GM21576 (cell line): ENCODE measurements around the gene SCAMP4.

Experiments
- ATAC-seq: cut with Tn5 transposase; IDR thresholded peaks from one replicate; pipeline ENCODE4 v1.9.1; 2021; ENCODE audit warnings: mild to moderate bottlenecking, moderate library complexity; ENCODE audit not compliant: unreplicated experiment

Gene SCAMP4

DNA sequence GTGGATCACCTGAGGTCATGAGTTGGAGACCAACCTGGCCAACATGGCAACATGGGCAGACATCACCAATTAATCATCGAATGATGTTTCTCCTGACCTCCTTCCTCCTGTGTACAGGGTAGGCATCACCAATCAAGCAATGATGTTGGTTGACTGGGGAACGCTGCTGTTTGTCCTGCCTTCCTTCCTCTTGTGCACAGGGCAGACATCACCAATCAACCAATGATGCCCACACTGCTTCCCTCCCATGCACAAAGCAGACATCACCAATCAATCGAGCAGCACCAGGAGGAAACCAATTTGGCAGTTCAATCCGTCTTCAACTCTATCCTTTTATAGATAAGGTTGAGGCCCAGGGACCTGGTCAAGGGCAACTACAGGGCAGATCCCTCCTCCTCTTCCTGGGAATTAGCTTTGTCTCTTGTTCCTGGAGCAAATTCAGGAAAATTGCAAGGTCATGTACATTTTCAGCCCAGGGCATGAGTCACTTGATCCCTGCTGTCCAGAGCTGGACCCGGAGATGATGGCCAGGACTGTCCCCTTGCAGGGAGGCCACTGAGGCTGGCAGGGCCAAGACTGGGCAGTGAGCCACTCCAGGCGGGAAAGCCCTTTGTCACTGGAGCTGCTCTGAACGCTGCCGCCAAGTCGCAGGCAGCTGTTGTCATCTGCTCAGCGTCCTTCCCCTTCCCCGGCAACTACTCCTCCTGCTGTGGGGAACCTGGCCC is 30.4 kb downstream of the SCAMP4 start:
- ATAC-seq = no peak

- no peak for ATAC-seq
These were observed 31.2 kb downstream of the SCAMP4 start for GRCh38 chr19:1936430-1936829.

- no peak for ATAC-seq
These were observed 31.9 kb downstream of the SCAMP4 start for GRCh38 chr19:1936916-1937610.

DNA sequence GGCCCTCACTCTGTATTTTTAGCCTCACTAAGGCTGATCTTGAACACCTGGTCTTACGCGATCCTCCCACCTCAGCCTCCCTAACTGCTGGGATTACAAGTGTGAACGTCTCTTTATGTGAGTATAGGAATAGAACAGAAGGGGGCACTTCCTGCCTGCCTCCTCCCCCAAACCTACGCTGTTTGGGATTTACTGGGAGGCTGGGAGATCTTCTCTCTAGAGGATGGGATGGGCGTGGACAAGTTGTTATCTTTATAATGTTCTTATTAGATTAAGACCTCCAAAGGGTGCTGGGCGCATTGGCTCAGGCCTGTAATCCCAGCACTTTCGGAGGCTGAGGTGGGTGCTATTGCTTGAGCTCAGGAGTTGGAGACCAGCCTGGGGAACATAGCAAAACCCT is 32.9 kb downstream of the SCAMP4 start:
- ATAC-seq = no peak

- no peak for ATAC-seq
These were observed 36.2 kb downstream of the SCAMP4 start, which contains the start of gene CSNK1G2 for GRCh38 chr19:1941146-1942077. Gene CSNK1G2 (plus strand): TSS chr19:1941172. CDS start chr19:1969773, 28,601 bp downstream.

DNA sequence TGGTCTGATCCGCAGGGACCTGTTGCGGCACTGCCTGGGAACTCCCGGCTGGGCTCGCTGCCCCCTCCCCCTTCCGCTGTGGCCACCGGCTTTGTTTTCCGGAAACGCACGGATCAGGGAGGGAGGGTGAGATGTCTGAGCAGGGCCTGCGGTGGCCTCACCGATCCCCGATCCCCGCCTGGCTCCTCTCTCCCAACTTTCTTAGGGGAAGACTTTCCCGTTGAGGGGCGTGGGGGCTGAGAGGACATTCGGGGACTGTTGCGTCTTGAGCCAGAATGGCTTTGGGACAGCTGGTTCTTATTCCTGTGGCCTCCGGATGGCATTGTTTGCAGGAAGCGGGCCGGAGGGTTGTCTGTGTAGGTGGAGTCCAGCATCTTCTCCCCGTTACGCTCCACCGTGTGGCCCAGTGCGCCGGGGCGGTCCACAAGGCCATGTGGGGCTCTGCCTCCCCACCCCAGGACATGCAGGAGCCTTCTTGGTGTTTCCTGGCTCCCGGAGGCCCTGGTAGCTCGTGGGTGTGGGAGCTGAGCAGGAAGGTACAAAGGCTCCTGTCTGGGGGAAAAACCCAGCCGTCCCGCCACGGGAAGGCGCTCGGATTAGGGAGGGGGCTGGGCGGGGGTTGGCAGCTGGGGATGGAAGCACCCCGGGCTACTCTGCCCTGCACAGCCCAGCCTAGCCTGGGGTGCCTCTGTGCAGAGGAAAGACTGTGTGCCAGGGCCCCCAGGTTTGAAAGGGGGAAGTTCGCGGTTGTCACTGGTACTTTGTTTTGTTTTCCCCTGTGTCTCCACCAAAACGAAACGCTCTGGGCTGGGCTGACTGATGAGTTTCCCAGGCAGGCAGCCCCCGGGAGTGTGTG is 37.1 kb downstream of the SCAMP4 start:
- ATAC-seq = no peak

DNA sequence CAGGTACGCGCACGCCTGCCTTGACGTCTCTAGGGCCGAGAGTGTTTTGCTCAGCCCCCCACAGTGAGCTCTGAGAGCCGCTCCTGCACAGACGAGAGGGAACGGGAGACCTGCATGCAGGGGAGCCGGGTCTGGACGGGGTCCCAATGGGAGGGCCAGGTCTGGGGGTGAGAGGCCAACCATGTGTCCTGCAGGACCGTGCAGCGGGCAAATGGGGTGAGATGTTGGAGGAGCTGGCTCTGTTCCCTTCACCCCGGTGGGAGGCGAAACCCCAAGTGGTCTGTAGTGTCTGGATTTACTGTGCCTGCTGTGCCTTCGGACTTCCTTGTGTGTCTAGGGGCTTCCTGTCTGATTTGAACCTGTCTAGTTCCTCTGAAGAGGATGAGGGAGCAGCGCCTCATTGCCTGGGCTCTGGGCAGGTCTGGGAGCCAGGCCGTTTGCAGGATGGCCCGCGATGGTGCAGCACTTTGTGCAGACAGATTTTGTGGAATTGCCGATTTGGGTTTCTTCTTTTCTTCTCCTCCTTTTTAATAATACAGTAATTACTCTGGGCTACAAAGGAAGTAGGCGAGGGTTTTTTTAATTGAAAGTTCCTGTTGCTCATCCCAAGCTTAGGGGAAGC is 37.8 kb downstream of the SCAMP4 start:
- ATAC-seq = no peak

DNA sequence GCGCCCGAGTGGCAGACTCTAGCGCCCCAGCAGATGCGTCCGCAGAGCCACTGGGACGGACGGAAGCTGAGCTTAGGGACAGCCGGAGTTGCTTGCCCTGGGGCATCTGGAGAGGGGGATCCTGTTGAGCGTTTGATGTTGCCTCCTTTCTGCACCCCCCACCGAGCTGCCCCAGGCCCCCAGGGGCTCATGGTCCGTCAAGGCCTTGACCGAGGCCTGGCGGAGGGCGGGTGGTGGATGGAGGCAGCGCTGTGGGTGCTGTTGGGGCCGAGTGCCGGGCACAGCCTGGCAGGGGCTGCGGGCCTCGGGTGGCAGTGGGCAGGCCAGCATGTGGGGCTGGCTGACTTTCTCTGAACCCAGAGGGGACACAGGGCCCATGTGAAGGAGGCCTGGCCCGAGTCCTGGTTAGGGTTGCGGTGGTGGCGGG is 38.5 kb downstream of the SCAMP4 start:
- no peak for ATAC-seq

- no peak for ATAC-seq
These were observed 39.1 kb downstream of the SCAMP4 start for GRCh38 chr19:1944088-1944915.

DNA sequence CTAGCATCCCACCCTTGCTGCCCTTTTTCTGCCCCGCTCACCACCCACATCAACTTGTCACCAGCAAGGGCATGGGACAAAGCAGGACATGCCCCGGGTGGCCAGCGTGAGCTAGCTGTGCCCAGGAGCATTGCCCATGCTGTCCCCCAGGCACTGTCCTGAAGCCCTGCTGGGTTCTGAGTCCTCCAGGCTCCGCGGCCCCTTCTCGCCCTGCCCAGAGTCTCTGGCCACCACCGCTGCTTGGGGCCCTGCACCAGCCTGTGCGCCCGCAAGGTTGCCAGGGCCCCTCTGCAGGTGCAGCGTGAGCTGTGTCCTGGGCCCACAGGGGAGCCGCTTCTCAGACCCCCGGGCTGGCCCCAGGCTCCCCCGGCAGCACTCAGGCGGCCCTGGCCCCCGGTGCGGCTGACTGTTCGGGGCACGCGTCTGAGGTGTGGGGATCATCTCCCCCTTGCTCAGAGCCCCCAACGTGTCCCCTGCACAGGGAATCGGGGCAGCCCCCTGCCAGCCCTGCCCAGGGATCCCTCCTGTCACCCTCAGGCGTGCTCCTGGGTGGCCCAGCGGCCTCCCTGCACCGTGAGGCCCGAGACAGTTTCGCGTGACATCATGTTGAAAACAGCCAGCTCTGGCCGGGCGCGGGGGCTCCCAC is 39.8 kb downstream of the SCAMP4 start:
- ATAC-seq = no peak

DNA sequence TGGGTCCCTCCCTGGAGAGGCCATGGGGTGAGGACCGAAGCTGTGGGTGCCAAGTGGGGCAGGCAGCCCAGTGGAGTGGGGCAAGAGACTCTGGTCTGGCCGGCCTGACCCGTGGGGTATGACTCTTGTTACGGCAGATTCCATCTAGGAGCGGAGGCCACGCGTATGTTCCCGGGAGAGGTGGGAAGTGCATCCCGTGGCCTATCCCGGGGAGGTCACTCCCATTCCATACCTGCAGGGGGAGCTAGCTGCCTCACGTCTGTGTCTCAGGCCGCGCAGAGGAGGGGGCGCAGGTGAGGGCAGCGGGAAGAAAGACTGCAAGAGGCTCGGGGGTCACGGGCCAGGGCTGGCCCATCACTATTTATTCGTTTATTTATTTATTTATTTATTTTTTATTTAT is 40.7 kb downstream of the SCAMP4 start:
- ATAC-seq = no peak

- ATAC-seq = no peak
These were observed 42.5 kb downstream of the SCAMP4 start for GRCh38 chr19:1947651-1948209.

DNA sequence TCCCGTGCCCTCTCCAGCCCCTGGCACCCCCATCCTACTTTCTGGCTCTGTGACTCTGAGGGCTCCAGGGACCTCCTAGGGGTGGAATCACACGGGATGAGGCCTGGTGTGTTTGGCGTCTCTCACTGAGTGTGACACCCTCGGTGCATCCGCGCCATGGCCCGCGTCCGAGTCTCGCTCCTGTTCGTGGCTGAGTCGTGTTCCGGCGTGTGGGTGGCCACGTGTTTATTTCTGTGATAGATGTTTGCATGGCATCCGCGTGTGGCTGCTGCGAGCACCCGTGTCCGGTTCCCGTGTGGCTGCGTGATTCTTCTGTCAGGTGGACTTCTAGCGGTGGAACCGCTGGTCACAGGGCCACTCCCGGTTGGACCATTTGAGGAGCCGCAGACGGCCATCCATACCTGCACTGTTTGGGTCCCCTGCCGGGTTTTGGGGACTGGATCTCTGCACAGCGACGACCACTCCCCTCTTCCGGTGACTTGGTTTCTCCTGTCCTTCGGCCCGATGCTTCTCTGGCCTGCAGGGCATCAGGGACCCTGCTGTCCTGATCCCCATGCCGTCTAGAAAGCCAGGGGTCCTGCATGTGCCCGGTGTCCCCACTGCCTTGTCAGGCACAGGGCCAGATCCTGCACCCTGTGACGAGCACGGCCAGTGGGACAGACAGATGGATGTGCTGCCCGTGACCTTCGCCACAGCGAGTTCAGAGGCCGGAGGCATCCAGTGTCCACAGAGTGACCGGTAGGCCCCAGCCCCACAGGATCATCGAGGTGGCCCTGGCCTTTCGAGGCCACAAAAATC is 44.3 kb downstream of the SCAMP4 start:
- ATAC-seq = no peak

GRCh38 chr19:1950640-1951039 is 45.4 kb downstream of the SCAMP4 start:
- no peak for ATAC-seq

DNA sequence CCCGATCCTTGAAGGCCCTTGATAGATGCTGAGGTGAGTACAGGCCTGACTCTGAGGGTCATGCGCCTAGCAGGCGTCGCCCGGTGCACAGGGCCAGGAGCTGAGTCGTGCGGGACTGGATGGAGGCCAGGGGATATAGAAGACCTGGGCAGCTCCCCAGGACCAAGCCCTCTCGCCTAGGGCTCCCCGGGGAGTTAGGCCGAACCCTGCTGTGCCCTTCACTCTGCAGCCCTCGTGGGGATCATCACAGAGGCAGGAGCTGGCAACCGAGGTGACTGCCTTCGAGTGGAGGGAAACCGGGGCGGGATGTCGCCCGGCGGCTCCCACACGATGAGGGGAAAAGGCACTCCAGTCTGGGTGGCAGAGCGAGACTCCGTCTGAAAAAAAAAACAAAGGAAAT is 47.4 kb downstream of the SCAMP4 start:
- ATAC-seq = no peak

DNA sequence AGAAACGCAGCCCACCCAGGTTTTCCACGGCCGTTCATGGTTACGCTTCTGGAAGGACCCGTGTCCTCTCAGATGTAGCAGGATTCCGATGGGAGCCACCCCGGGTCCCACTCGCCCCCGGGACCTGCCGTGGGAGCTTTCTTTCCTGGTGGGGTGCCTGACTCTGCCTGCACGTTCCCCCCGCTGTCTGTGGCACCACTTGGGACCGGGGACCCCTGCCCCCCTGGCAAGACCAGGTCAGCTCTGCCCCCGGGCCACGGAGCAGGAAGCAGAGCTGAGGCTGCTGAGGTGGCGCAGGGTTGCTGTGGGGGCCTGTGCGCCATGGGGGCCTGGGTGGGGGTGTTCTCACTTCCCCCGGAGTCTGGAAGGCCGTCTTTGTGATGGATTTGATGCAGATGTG is 47.8 kb downstream of the SCAMP4 start:
- no peak for ATAC-seq

DNA sequence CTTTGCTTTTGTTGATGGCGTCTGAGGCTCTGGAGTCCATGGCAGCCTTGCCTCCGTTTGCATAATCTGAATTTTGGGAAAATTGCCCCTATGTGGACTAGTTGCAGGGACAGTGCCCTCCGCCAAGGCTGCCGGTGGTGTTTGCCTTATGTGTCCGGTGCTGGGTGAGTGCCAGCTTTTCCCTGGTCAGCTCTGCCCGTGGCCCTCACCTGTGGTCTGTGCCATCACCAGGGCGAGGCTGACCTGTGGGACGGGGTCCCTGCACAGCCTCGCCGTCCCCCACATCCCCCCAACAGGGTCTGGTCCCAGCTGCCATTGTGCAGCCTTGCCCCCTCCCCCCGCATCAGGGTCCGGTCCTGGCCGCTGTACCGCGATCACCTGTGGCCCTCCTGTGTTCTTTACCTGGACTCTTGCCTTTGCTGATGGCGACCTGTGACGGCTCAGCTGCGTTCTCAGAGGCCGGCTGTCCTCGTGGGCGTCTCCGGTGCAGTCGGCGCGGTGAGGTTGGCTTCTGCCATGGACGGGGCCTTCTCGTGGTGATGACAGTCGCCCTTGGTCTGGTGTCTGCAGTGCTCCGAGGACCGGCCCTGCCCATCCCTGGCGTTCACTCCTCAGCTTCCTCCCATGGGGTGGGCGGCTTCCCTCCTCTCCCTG is 48.4 kb downstream of the SCAMP4 start:
- no peak for ATAC-seq
